AG04449 (cell line): ENCODE data around the gene SDC3.

Source experiments
- CTCF ChIA-PET: fragments of 350-600 bp; formaldehyde crosslinking; extraction: SDS; loops from one replicate; lab custom pipeline; 2021; ENCODE audit warnings: antibody characterized with exemption; lab: Yijun Ruan, JAX
- POLR2A ChIA-PET: fragments of 400-600, 350-600 bp; formaldehyde crosslinking; extraction: SDS; loops from one replicate; lab custom pipeline; 2020; ENCODE audit warnings: antibody characterized with exemption, inconsistent platforms; lab: Yijun Ruan, JAX
- DNase-seq: peaks from one replicate; pipeline ENCODE4 v3.0.0-alpha.2; 2010; ENCODE audit warnings: low read depth, low spot score
- H3K4me3 ChIP-seq: 2 replicates; pipeline ENCODE4 v1.5.1; 2011; ENCODE audit warnings: low read depth, mild to moderate bottlenecking, control low read depth, low read length
- CTCF ChIP-seq: IDR thresholded peaks from one replicate; pipeline ENCODE4 v1.5.1; 2011; ENCODE audit warnings: mild to moderate bottlenecking, moderate library complexity, low read length, control low read depth, inconsistent platforms; ENCODE audit not compliant: insufficient read depth; ENCODE audit errors: missing control alignments

SDC3 gene

DNA sequence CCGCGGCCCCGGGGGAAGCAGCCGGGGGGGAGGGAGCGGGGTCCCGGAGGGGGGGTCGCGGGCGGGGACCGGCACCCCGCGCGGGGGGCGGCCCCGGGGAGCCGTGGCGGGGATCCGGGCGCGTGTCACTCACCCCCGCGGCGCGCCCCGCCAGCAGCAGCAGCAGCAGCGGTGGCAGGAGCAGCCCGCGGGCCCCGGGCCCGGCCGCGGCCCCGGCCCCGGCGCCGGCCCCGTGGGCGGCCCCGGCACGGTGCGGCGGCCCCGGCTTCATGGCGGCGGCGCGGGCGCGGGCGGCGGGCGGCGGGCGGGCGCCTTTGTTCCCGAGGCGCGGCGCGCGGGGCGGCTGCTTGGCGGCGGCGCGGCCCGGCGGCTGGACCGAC is 252 bp downstream of the SDC3 start:
- H3K4me3 ChIP-seq, result peak overlapping the region; percentile 66
- no peak for DNase-seq

DNA sequence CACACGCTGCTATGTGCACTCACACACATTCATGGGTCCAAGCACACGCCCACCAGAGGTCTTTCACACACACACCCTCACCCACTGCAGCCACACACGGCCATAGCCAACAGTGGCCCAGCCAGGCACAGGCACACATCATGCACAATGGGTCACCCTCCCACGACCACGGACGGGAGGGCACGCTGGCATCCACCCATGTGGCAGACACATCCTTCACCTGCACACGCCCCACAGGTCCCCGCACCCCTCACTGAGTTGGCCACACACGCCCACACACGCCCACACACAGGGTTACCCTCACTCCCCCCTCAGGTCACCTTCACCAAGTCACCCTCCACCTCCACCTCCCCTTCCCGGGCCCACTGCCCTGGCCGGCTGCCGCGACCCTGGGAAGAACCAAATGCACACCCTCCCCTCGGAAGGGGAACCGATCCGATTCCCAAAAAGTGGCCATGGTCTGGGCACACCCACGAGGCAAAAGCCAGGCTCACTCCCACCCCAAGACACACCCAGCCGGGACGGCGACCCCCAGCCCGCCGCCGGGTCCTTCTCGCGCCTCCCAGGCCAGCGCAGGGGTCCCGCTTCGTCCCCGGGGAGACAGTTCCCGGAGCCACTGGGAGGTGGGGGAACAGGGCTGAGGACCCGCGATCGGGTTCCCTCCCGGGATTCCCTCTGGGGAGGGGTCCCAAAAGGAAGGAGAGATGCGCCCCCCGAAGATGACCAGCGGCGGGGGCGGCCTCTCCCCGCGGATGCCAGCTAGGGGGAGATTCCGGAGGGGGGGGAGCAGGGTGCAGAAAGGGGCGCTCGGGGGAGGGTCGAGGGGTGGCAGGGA is 860 bp downstream of the SDC3 start:
- DNase-seq, result no peak
- POLR2A ChIA-PET, result interaction anchor here (0.6 kb wide), 1 partner anchor 10 kb away, joined by 3 read pairs; no protein-coding TSS in a partner anchor
- TF ChIP-seq CTCF, result no peak
- peak overlapping the region; percentile 66 for H3K4me3 ChIP-seq
- CTCF ChIA-PET, result interaction anchor here (1.4 to 22.7 kb wide), 7 partner anchors 22 to 188 kb away, joined by 5 to 1030 read pairs (median 51); no protein-coding TSS in a partner anchor

More for the DNA sequence above, 252 bp downstream of the SDC3 start:
- ChIA-PET CTCF (interaction anchor here (4.8 to 8.6 kb wide), 3 partner anchors 103 to 188 kb away, joined by 18 to 1030 read pairs (median 110); no protein-coding TSS in a partner anchor), POLR2A (no interaction called here)
- no peak for TF ChIP-seq CTCF

GRCh38 chr1:30906631-30907441 is 1.7 kb downstream of the SDC3 start:
- peak overlapping the region; percentile 66 for H3K4me3 ChIP-seq
- no peak for DNase-seq
- no peak for TF ChIP-seq CTCF
- CTCF ChIA-PET, result interaction anchor here (0.9 to 22.7 kb wide), 7 partner anchors 12 to 187 kb away, joined by 3 to 230 read pairs (median 17); no protein-coding TSS in a partner anchor
- POLR2A ChIA-PET, result interaction anchor here (0.6 kb wide), 1 partner anchor 9 kb away, joined by 3 read pairs; no protein-coding TSS in a partner anchor

DNA sequence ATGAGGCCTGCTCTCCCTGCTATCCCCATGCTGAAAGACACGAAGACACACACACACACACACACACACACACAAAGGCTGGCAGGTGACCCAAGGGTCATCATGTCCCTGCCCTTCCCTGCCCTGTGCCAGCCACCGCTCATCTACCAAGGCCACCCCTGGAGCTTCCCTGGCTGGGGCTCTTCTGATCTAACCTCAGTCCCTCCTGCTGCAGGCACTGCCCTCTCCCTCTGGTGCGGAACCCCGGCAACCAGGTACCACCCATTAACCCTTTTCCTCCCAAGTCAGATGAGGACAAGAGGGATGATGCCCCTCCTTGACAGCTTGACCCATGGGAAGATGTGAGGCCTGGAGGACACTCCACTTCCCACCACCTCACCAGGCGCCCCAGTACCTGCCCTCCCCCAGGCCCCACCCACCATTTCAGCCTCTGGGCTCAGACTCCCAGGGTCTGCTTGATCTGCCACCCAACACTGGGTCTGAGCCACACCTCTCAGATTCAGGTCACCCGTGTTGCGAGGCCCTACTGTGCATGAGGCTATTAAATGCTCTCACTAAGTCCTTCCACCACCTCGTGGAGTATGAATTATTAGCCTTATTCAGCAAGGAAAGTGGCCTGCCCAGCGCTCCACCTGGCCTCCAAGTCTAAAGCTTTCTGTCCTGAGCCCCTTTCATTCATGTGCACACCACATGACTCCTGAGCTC is 2.5 kb downstream of the SDC3 start:
- no peak for DNase-seq
- ChIA-PET CTCF (interaction anchor here (0.9 to 22.7 kb wide), 9 partner anchors 11 to 186 kb away, joined by 3 to 230 read pairs (median 5); no protein-coding TSS in a partner anchor), POLR2A (no interaction called here)
- H3K4me3 ChIP-seq, result no peak overlapping the region
- no peak for TF ChIP-seq CTCF

GRCh38 chr1:30905403-30905802 is 3.2 kb downstream of the SDC3 start:
- DNase-seq, result no peak
- TF ChIP-seq CTCF, result no peak
- CTCF ChIA-PET, result interaction anchor here (0.7 to 22.7 kb wide), 9 partner anchors 8 to 186 kb away, joined by 3 to 230 read pairs (median 5); no protein-coding TSS in a partner anchor
- H3K4me3 ChIP-seq, result no peak overlapping the region
- POLR2A ChIA-PET, result no interaction called here
